ENCODE measurements around the gene IGFALS.

- TF ChIP-seq CTCF (IDR thresholded peaks at IDR 0.05): no peak
- TF ChIP-seq POLR2A (IDR thresholded peaks at IDR 0.05): no peak
- no peak for TF ChIP-seq POLR2AphosphoS5 (IDR thresholded peaks at IDR 0.05)
Measured at GRCh38 chr16:1766231-1766630, 27.3 kb downstream of the IGFALS start.

Data from gastroesophageal sphincter (tissue), 3 donors.